ENCODE data around the gene SIDT2. TPM values are rescaled to one million over a fixed set of nuclear protein-coding genes. Genes with fewer than 3 reads are reported as not detected.
A peak's percentile ranks its signal among the peaks of the same experiment; 100 is the strongest.

SIDT2 gene
- total RNA-seq, 1 donor from 2014 or later = 190 TPM

GRCh38 chr11:117226388-117227385, 48.1 kb downstream of the SIDT2 start:
- Histone ChIP-seq H3K4me1 (peaks cover 26% of the 10 kb centered on the region), H3K27me3 (ENCODE audit: low read depth) (no peaks in the 10 kb centered on the region), H3K36me3 (peaks cover 81% of the 10 kb centered on the region), H3K27ac (no peak overlapping the region), H3K4me3 (no peak overlapping the region), H3K9me3 (no peaks in the 10 kb centered on the region)
- intact Hi-C loops (cut with DNase I) = no loop called here
- peak; percentile 82 for TF ChIP-seq CTCF (IDR thresholded peaks at IDR 0.05)
- ATAC-seq = peak; percentile 88 to 90
- no peak for DNase-seq

- Histone ChIP-seq H3K4me1 (peaks cover 22% of the 10 kb centered on the region), H3K27me3 (ENCODE audit: low read depth) (no peaks in the 10 kb centered on the region), H3K4me3 (no peak overlapping the region), H3K27ac (no peak overlapping the region), H3K36me3 (peaks cover 67% of the 10 kb centered on the region), H3K9me3 (no peaks in the 10 kb centered on the region)
- no peak for DNase-seq
- no peak for TF ChIP-seq CTCF (IDR thresholded peaks at IDR 0.05)
- no peak for ATAC-seq
- intact Hi-C loops (cut with DNase I) = no loop called here
These were observed 49.5 kb downstream of the SIDT2 start for GRCh38 chr11:117228091-117228490.

- intact Hi-C loops (cut with DNase I) = no loop called here
- TF ChIP-seq CTCF (IDR thresholded peaks at IDR 0.05) = no peak
These were observed 50.9 kb downstream of the SIDT2 start for GRCh38 chr11:117229411-117229810.

GRCh38 chr11:117229931-117230285, 51.4 kb downstream of the SIDT2 start:
- no peak for ATAC-seq
- Histone ChIP-seq H3K27ac (peak overlapping the region; percentile 25), H3K9me3 (no peaks in the 10 kb centered on the region), H3K4me1 (peaks cover 37% of the 10 kb centered on the region), H3K4me3 (peak overlapping the region; percentile 94), H3K27me3 (ENCODE audit: low read depth) (no peaks in the 10 kb centered on the region), H3K36me3 (peaks cover 51% of the 10 kb centered on the region)
- intact Hi-C loops (cut with DNase I) = no loop called here
- TF ChIP-seq CTCF (IDR thresholded peaks at IDR 0.05) = no peak
- no peak for DNase-seq

More at GRCh38 chr11:117229411-117229810, 50.9 kb downstream of the SIDT2 start:
- H3K9me3 ChIP-seq = no peaks in the 10 kb centered on the region
- H3K27me3 ChIP-seq (ENCODE audit: low read depth) = no peaks in the 10 kb centered on the region
- H3K4me3 ChIP-seq = no peak overlapping the region
- peak overlapping the region; percentile 25 for H3K27ac ChIP-seq
- DNase-seq = no peak
- H3K36me3 ChIP-seq = peaks cover 54% of the 10 kb centered on the region
- ATAC-seq = no peak
- peaks cover 36% of the 10 kb centered on the region for H3K4me1 ChIP-seq

GRCh38 chr11:117230286-117230961, 51.9 kb downstream of the SIDT2 start:
- peak overlapping the region; percentile 95 for H3K27ac ChIP-seq
- H3K27me3 ChIP-seq (ENCODE audit: low read depth) = no peaks in the 10 kb centered on the region
- intact Hi-C loops (cut with DNase I) = no loop called here
- peaks cover 46% of the 10 kb centered on the region for H3K36me3 ChIP-seq
- DNase-seq = no peak
- no peak for ATAC-seq
- peaks cover 37% of the 10 kb centered on the region for H3K4me1 ChIP-seq
- H3K4me3 ChIP-seq = peak overlapping the region; percentile 94
- no peaks in the 10 kb centered on the region for H3K9me3 ChIP-seq
- TF ChIP-seq CTCF (IDR thresholded peaks at IDR 0.05) = no peak
